SHP77 treated with DMSO at 0.1 percent for 48 hours (cell line): ENCODE data around the gene AKAP8L.
"Not testable (repeated sequence)": the region's sequence is repeated elsewhere in the genome, so short reads cannot be mapped to it uniquely, and the experiment has no call there.

ENCODE experiments used
- DNase-seq: peaks from one replicate; lab custom pipeline; 2025; lab: John Stamatoyannopoulos, UW

The AKAP8L gene

GRCh38 chr19:15379083-15379998 is 39.4 kb downstream of the AKAP8L start, which contains the start of gene AKAP8:
Gene AKAP8 (minus strand): TSS chr19:15379787. CDS start chr19:15379731, 56 bp downstream.
- peak; percentile 91 for DNase-seq

- no peak for DNase-seq
Observed at GRCh38 chr19:15378534-15379082, 40.2 kb downstream of the AKAP8L start.

- no peak for DNase-seq
Observed at GRCh38 chr19:15374796-15375440, 43.9 kb downstream of the AKAP8L start.

- no peak for DNase-seq
Observed at GRCh38 chr19:15374105-15374651, 44.6 kb downstream of the AKAP8L start.

- DNase-seq: no peak
Observed at GRCh38 chr19:15373644-15374043, 45.1 kb downstream of the AKAP8L start.

GRCh38 chr19:15372891-15373301 is 45.9 kb downstream of the AKAP8L start:
- no peak for DNase-seq

GRCh38 chr19:15372470-15372869 is 46.3 kb downstream of the AKAP8L start:
- no peak for DNase-seq

GRCh38 chr19:15371786-15372380 is 46.9 kb downstream of the AKAP8L start:
- DNase-seq: no peak

- DNase-seq: no peak
Observed at GRCh38 chr19:15371119-15371518, 47.7 kb downstream of the AKAP8L start.

- no peak for DNase-seq
Observed at GRCh38 chr19:15369594-15369891, 49.2 kb downstream of the AKAP8L start.

- no peak for DNase-seq
Observed at GRCh38 chr19:15368798-15369593, 49.8 kb downstream of the AKAP8L start.

- no peak for DNase-seq
Observed at GRCh38 chr19:15368051-15368632, 50.6 kb downstream of the AKAP8L start.

GRCh38 chr19:15367439-15367838 is 51.3 kb downstream of the AKAP8L start:
- no peak for DNase-seq

GRCh38 chr19:15365264-15365663 is 53.5 kb downstream of the AKAP8L start:
- no peak for DNase-seq

- not testable (repeated sequence) for DNase-seq
Observed at GRCh38 chr19:15363791-15364190, 55.0 kb downstream of the AKAP8L start.

GRCh38 chr19:15363048-15363447 is 55.7 kb downstream of the AKAP8L start:
- DNase-seq: not testable (repeated sequence)

- DNase-seq: not testable (repeated sequence)
Observed at GRCh38 chr19:15360015-15360414, 58.8 kb downstream of the AKAP8L start.

GRCh38 chr19:15358918-15359317 is 59.9 kb downstream of the AKAP8L start:
- DNase-seq: no peak

GRCh38 chr19:15357906-15358305 is 60.9 kb downstream of the AKAP8L start:
- no peak for DNase-seq

GRCh38 chr19:15354566-15355296 is 64.1 kb downstream of the AKAP8L start:
- no peak for DNase-seq
